Raji (cell line): Measurements from ENCODE around the gene TTLL9.

Experiments used
- POLR2A ChIP-seq: IDR thresholded peaks from 2 replicates; pipeline ENCODE4 v1.6.1; 2011; ENCODE audit warnings: low read depth, low read length, control low read depth; ENCODE audit not compliant: insufficient read depth

The TTLL9 gene

DNA sequence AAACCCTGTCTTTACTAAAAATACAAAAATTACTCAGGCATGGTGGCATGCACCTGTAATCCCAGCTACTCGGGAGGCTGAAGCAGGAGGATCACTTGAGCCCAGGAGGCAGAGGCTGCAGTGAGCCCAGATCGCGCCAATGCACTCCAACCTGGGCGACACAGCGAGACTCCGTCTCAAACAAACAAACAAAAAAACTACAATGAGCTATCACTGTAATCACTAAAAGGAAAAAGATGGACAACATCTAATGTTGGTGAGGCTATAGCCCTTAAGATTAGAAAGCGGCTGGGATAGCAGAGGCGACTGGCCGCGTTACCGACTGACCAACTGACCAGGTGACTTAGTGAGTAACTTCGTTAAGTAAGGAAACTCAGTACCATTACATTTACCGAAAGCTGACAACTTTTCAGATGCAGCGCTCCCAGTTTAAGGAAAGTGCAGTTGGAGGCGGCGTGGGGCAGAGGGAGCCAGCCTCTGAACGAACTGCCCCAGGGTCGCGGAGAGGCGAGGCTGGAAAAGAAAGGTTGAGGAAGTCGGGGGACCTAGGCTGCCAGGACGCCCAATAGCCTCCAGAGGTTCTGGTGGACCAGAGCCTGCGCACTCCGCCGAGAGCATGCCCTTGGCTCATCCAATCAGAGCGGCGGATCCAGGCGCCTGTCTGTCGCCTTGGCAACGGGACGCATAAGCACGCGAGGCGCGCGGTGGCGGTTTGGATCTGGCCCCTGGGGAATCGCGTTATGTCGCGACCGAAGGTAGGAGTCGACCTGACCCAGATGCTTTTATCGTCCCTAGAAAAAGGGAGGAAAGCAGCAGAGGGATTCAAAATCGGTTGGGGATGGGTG, 8.9 kb downstream of the TTLL9 start:
- no peak for TF ChIP-seq POLR2A

DNA sequence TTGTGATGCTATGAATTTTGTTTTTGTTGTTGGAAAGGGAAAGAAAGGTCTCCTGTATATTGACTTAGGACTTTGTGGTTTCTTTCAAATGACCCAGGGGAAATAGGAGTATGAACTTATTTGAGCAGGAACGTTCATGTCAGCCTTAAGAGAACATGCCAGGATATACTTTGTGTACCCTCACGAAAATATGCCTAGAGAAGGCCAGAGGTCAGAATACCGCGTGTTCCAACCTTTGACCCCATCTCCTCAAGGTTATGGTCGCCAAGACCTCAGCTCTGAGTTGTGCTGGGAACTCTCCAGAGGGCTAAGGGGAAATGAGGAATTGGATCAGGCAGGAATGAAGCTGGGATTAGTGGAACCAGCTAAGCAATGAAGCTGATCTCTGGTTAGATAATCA, 11.5 kb downstream of the TTLL9 start:
- no peak for TF ChIP-seq POLR2A

DNA sequence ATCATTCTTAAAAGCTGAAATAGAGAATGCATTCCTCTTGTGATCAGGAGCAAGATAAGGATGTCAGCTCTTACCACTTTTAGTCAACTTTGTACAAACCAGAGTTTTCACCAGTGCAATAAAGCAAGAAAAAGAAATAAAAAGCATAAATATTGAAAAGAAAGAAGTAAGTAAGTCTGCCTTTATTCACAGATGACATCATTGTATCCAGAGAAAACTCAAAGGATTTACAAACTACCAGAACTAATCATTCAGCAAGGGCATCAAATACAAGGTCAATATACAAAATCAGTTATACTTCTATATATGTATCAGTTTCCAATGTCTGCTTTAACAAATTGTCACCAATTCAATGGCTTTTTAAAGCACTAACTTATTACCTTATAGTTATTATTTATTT, 13.4 kb downstream of the TTLL9 start:
- TF ChIP-seq POLR2A = no peak

DNA sequence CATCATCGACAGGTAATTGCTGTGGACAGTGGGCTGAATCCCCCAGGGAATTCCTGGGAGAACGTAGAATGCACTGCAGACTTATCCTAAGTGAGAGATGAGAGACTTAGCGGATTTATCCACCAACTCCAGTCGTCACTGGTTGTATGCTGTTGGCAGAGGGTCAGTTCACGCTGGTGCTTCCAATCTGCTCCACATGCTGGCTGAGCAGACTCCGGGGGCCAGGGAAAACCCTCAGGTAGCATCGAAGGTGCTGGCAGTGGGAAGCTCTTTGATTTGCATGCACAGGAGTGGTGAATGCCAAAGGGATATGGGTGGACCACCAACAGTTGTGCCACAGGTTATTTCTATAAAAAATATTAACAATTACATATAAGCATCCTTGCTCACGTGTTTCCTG, 20.2 kb downstream of the TTLL9 start:
- no peak for TF ChIP-seq POLR2A

DNA sequence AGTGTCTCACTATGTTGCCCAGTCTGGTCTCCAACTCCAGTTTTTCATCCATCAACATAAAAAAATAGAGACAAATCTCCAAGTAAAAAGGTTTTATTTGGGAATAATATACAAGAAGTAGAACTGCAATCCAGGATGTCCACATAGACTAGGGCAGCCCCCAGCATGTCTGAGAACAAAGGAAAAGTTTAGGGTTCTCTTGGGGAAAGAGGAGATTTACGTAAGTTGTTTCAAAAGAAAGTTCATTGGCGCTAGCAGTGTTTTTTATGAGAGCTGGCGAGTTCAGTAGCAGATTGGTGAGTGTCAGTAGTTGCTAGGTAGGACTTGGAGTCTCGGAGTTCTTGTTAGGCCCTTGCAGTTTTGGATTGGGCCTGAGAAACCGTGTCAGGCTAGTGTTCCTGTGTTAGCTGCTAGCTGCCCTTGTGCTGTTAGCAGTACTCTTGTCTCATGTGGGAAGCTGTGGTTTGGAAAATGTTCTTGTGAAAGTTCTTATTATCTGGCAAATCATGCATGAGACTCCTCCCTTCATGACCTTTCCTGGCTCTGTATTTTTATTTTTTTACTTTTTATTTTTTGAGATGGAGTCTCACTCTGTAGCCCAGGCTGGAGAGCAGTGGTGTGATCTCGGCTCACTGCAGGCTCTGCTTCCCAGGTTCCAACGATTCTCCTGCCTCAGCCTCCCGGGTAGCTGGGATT, 24.7 kb downstream of the TTLL9 start:
- peak; percentile 65; the same call in 1 of the 2 replicates for TF ChIP-seq POLR2A

DNA sequence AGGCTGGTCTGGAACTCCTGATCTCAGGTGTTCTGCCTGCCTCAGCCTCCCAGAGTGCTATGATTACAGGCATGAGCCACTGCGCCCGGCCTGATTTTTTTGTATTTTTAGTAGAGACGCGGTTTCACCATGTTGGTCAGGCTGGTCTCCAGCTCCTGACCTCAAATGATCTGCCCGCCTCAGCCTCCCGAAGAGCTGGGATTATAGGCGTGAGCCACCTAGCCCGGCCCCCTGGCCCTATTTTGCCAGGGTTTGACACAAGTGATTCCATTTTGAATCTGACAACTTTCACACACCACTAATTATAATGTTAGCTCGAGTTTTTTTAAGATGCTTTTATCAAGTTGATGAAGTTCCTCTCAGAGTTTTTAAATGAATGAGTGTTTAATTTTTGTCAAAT, 25.6 kb downstream of the TTLL9 start:
- TF ChIP-seq POLR2A = no peak

DNA sequence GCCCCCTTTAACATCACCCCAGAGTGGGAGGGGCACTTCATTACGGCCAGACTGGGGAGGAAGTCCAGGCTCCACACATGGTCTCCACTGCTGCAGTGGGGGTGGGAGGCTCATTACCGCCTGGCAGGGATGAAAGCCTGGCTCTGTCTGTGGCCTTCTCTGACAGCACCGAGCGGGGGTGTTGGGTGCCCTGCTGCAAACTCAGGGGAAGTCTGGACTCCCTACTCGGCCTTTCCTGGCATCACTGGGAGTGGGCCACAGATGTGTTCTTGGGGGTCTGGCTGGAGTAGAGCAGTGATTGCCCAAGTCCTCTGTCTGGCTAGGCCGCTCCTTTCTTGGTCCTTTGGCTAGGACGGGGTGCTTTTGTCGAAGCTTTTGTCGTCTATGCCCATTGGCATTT, 27.1 kb downstream of the TTLL9 start:
- no peak for TF ChIP-seq POLR2A

DNA sequence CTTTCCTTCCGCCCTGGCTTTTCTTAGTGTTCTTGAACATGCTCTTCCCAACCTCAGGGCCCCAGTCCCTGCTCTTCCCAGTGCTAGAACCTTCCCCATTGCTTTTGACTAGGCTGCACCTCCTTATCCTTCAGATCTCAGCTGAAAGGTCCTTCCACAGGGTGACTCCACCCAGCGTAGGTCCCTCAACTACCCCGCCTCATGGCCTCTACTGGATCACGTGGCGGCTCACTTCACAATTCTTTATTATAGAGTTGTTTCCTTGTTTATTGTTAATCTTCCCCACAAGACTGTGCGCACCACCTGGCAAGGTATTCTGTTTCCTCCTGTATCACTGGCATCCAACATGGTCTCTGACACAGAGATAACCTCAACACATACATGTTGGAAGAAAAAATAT, 31.2 kb downstream of the TTLL9 start:
- no peak for TF ChIP-seq POLR2A

DNA sequence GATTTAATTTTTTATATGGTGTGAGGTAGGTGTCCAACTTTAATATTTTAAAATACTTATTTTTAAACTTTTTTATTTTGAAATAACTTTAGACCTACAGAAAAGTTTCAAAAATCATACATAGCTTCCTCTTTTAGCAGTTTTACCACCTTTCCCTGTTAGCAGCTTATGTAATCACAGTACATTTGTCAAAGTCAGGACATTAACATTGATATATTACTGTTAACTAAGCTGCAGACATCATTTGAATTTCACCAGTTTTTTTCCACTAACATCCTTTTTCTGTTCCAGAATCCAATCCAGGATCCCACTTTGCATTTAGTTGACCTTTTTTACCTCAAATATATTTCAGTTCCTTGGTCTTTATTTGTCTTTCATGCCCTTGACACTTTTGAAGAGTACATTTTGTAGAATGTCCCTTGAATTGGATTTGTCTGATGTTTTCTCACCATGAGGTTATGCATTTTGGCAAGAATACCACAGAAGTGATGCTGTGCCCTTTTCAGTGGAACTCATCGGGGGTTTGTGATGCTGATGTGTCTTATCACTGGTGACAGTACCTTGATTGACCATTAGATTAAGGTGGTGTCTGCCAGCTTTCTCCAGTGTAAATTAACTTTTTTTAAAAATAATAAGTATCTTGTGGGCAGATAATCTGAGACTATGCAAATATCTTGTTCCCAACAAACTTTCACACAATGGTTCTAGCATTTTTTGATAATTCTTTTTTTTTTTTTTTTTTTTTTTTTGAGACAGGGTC, 33.4 kb downstream of the TTLL9 start:
- TF ChIP-seq POLR2A = no peak

DNA sequence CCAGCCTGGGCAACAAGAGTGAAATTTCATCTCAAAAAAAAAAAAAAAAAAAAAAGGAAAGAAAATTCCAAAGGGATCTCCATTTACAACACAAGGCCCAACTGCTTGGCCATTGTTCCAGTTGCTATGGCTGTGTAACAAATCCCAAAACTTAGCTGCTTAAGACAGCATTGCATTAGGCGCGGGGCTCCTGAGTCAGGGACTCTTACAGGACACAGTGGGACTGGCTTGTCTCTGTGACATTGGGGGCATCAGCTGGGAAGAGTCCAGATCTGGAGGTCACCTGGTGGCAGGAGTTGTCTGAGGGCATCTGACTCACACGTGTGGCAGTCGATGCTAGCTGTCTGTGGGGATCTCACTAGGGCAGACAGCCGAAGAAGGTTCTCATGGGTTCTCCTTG, 35.6 kb downstream of the TTLL9 start:
- no peak for TF ChIP-seq POLR2A

DNA sequence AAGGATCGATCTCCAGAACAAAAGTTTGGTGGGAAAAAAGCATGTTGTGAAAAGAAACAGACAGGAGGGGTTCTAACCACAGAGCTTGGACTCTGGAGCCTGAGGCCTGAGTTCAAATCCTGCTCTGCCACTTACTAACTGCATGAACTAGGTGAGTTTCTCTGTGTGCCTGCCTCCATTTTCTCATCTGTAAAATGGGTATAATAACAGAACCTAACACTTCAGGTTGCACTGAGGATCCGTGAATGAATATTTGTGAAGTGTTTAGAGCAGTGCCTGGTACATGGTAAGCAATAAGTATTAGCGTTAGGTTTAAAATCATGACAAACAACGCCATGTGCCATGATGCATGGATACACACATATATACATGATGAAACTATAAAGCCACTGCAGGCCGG, 36.6 kb downstream of the TTLL9 start:
- no peak for TF ChIP-seq POLR2A

DNA sequence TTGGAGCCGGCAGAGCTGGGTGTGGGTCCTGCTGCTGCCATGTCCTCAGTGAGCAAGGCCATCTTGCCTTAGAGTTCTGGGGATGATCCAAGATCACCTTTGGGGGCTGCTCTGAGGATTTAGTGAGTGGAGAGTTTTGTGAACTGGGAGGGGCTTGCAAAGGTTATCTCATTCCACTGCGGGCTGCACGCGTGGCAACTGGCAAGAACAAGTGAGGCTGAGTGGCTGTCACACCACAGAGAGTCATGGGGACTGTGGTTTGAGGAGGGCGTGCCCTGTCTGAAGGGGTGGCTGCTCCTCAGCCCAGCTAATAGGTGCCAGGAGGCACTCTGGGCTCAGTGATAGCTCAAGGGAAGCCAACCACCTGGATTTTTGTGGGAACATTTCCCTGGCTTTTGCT, 37.6 kb downstream of the TTLL9 start:
- TF ChIP-seq POLR2A = no peak

DNA sequence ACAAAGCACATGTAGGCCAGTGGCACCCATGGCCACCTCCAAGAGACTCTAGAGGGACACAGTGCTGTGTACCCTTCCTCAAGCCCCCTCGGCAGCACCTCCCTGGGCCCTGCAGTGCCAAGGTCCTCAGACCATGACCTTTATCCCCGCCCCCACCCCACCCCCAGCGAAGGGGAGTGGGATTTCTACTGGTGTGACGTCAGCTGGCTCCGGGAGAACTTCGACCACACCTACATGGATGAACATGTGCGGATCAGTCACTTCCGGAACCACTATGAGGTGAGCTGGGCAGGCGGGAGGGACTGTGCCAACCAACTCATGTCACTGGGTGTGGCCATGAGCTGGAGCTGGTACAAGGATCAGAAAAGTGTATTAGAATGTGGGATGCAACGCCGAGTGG, 38.0 kb downstream of the TTLL9 start:
- no peak for TF ChIP-seq POLR2A

DNA sequence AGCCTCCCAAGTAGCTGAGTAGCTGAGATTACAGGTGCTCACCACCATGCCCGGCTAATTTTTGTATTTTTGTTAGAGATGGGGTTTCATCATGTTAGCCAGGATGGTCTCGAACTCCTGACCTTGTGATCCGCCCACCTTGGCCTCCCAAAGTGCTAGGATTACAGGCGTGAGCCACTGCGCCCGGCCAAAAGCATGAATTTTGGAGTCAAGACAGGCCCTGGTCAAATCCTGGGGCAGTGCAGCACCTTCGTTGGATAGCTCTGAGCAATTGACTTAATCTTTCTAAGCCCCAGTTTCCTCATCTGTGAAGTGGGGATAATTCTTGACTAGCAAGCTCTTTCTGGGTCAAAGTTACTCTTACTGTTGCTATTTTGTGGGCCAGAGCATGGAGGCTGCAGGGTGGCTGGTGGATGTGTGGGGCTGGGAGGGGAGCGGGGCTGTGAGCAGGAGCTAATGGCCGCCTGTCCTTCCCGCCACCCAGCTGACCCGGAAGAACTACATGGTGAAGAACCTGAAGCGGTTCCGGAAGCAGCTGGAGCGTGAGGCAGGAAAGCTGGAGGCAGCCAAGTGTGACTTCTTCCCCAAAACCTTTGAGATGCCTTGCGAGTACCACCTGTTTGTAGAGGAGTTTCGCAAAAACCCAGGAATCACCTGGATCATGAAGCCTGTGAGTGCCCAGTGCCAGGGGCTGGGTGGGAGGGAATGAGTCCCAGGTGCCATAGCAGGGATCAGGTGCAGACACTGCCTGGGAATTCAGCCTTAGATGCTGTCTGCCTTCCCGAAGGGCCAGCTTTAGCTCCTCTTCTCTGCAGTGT, 39.0 kb downstream of the TTLL9 start:
- no peak for TF ChIP-seq POLR2A
